NCI-H748 (cell line): Measurements from ENCODE around the gene MERTK.
A peak's percentile ranks its signal among the peaks of the same experiment; 100 is the strongest.
"Not testable (repeated sequence)": the region's sequence is repeated elsewhere in the genome, so short reads cannot be mapped to it uniquely, and the experiment has no call there.

Experiments
- DNase-seq: peaks from one replicate; lab custom pipeline; 2025; ENCODE audit not compliant: unreplicated experiment; lab: John Stamatoyannopoulos, UW

MERTK gene

GRCh38 chr2:111897924-111898702, at the start of gene MERTK:
Gene MERTK, plus strand, starts transcription at chr2:111898607. Its CDS starts 129 bp downstream, at chr2:111898736.
- peak; percentile 80 for DNase-seq

DNA sequence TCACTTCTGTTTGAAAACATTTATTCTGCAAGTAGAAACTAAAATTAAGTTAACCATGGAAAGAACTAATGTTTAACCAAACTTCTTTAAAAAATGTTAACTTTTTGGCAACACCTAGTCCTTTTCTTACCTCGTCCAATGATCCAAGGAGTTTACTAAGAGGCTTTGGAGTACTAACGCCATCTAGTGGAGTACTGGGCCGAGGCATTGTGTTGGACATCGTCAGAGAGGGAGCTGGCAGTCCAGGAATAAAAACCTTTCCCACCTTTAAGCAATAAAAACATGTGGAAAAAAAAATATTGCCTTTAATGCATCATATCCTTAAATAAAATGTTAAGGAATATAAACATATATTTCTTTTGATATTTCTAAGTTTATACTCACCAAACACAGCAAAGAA, 47.8 kb upstream of the MERTK start:
- peak; percentile 2 for DNase-seq

- not testable (repeated sequence) for DNase-seq
Observed at GRCh38 chr2:111852544-111852943, 45.9 kb upstream of the MERTK start.

GRCh38 chr2:111860005-111860404, 38.4 kb upstream of the MERTK start:
- not testable (repeated sequence) for DNase-seq

DNA sequence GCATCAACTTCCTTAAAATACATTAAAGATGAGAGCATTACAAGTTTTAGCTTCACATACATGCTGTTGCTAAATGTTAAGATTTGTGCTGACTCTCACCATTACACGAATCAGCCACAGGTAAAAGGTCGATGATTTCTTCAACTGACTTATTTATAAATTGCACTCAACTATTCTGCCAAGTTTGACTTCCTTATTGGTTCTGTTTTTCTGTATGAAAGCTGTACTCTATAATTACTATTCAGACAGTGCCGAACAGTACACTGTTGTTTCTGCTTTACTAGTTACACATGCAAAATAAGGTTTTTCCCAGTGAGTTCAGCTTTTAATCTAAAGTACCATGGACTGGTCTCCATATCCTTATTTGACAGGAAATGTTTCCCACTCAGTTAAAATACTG, 33.3 kb upstream of the MERTK start:
- not testable (repeated sequence) for DNase-seq

- DNase-seq, result not testable (repeated sequence)
Observed at GRCh38 chr2:111872806-111873205, 25.6 kb upstream of the MERTK start.

- DNase-seq, result peak; percentile 85
Observed at GRCh38 chr2:111883661-111884591, 14.5 kb upstream of the MERTK start, which contains the start of gene ANAPC1. Gene ANAPC1, minus strand, starts transcription at chr2:111884193. Its CDS starts 3,368 bp downstream, at chr2:111880825.

- no peak for DNase-seq
Observed at GRCh38 chr2:111884592-111884964, 13.8 kb upstream of the MERTK start.

DNA sequence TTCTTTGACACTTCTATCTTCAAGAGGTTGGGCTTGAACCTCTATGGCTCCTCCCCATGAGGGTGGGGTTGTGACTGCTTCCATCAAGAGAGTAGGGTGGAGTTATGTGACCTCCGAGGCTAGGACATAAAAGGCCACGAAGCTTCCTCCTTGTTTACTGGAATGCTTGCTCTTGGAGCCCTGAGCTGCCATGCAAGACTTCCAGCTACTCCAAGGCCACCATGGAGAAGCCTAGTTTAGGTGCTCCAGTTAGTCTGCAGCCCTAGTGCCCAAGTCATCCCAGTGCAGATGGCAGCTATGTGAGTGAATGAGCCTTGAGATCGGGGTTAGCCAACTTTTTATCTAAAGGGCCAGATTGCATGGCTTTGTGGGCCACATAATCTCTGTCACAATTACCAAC, 2.4 kb upstream of the MERTK start:
- no peak for DNase-seq

DNA sequence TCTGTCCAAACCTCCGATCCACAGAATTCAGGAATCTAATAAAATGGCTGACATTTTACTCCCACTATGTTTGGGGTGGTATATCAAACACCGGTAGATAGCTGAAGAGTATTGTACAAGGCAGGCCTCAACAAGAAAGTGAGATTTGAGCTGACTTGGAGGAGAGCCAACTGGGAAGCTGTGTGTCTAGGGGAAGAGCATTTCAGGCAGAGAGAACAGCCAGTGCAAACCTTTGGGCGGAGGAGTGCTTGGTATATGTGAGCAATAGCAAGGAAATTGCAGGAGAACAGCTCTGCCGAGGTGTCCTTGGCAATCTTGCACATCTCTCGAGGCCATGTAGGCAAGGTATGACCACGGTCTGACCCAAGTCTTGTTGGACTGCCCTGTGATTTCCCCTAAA, 1.8 kb upstream of the MERTK start:
- no peak for DNase-seq

DNA sequence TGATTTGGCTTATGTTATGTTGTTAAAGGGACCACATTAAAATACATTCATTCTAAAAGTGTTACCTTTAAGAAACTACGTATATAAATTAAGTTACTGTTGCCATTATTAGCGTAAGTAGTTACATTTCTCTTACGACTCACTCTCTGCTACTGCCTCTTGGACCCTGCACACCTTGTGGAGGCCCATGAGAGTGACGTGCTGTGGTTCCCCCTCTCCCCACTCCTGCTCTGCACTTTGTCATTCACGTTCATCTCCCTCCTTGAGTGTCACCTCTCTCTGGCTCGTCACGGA, 830 bp upstream of the MERTK start:
- no peak for DNase-seq

- peak; percentile 45 for DNase-seq
Observed at GRCh38 chr2:111898703-111899514, 502 bp downstream of the MERTK start.

DNA sequence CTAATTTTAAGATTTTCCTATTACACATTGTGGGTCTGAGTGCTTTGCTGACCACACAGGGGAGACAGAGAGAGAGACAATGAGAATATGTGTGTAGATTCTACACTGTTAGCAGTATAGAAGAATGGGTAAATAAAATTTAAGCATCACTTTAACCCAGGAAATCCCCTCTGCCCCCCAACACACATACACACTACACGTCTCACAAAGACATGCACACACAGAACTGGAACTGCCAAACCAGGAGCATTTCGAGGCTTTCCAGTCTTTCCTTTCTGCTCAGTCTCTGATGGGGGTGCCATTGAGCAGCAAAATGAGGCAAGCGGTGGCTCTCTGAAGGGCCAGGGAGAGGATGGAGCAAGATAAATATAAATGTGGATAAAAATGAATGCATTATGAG, 2.5 kb downstream of the MERTK start:
- DNase-seq, result peak; percentile 29

GRCh38 chr2:111903516-111903915, 5.1 kb downstream of the MERTK start:
- DNase-seq, result no peak

DNA sequence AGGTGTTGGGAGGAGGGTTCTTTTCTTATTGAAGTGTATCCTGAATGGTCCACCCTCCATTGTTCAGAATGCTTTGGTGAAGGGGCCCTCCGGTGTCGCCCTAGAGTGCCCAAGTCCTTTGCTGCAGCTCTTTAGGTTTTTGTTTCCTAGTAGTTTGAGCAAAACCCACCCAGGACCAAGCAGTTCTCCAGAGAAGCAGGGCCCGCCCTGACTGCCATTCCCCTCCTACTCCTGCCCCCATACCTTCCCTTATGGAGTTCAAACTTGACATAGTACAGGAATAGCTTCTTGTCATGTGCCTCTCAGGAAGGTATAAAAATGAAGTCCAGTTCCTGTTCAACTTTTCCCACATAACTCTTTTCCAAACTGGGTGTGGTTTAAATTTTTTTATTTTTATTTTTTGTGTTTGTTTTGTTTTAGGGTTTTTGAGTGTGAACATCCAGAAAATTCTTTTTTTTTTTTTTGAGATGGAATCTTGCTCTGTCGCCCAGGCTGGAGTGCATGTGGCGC, 5.6 kb downstream of the MERTK start:
- no peak for DNase-seq

DNA sequence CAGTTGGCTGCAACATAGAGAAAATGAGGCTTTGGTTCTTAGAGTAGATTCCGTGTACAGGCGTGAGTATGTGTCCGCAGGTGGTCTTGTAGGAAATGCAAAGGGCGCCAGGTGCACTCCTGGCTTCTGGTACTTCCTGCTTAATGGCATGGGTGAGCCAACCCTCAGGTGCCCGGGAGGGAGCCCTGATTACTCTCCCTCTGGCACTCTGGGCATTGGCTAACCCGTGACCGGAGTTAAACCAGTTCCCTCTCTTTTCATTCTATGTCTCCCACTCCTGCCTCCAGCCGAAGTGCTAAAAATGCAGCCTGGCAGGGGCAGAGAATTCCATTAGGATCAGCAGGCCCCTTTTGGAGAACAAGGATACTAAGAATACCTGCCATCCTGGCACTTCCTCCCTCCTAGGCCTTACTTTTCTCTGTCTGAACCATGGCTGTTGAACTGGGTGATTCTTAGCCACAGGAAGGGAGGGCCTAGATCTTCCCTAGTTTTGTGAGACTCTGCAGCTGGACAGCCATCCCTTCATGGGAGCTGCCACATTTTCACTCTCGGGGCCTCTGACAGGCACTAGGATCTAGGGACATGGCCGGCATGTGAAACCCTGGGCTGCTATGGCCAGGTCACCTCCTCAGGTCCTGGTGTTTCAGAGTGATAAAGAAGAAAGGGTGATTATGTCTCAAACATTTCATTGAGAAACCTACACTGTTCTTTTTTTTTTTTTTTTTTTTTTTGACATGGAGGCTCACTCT, 6.5 kb downstream of the MERTK start:
- no peak for DNase-seq

GRCh38 chr2:111905475-111905869, 7.1 kb downstream of the MERTK start:
- not testable (repeated sequence) for DNase-seq

- DNase-seq, result no peak
Observed at GRCh38 chr2:111905990-111906735, 7.8 kb downstream of the MERTK start.

GRCh38 chr2:111908578-111908977, 10.2 kb downstream of the MERTK start:
- no peak for DNase-seq

- no peak for DNase-seq
Observed at GRCh38 chr2:111909079-111909478, 10.7 kb downstream of the MERTK start.
